Right lobe of liver (tissue), 6 donors: ENCODE measurements around the gene CLSTN2. TPM values are rescaled to one million over a fixed set of nuclear protein-coding genes. Genes with fewer than 3 reads are reported as not detected.

Experiments
- ATAC-seq, 4 donors: fragments of 200-7000 bp; cut with Tn5 transposase; one replicate each; pipeline ENCODE4 v1.9.1; 2020; ENCODE audit warnings: mild to moderate bottlenecking in 4 of 4, moderate library complexity in 4 of 4
- DNase-seq, 3 donors: peaks; one replicate each; pipeline ENCODE4 v3.0.0-alpha.2; 2020
- H3K27ac ChIP-seq, 3 donors: fragments of 200-600 bp; one replicate each; pipeline ENCODE4 v1.8.0; 2022
- H3K27me3 ChIP-seq, 2 donors: fragments of 200-600 bp; one replicate each; pipeline ENCODE4 v1.8.0; 2022
- H3K36me3 ChIP-seq, 4 donors: fragments of 200-600 bp; sonication (generic) in 1 of 4; one replicate each; pipeline versions ENCODE4 v1.5.1 to v1.8.0; 2017 to 2022; ENCODE audit warnings: control low read depth in 1 of 4
- H3K4me1 ChIP-seq, 4 donors: fragments of 200-600 bp; sonication (generic) in 1 of 4; one replicate each; pipeline versions ENCODE4 v1.5.1 to v1.8.0; 2017 to 2022; ENCODE audit warnings: control low read depth in 1 of 4
- H3K4me3 ChIP-seq, 3 donors: fragments of 200-600 bp; one replicate each; pipeline ENCODE4 v1.8.0; 2022
- H3K9me3 ChIP-seq, 4 donors: fragments of 200-600 bp; sonication (generic) in 1 of 4; one replicate each; pipeline versions ENCODE4 v1.5.1 to v1.8.0; 2017 to 2022; ENCODE audit warnings: control low read depth in 1 of 4
- CTCF ChIP-seq, 4 donors: fragments of 200-600 bp in 3 of 4; fragments of 450-650 bp in 1 of 4; IDR thresholded peaks; one replicate each; pipeline versions ENCODE4 v1.5.1 to v1.8.0; 2016 to 2022; ENCODE audit warnings: antibody characterized with exemption in 4 of 4, mild to moderate bottlenecking in 2 of 4
- POLR2A ChIP-seq: fragments of 450-650 bp; IDR thresholded peaks from one replicate; pipeline ENCODE4 v1.6.1; 2017; ENCODE audit warnings: antibody characterized with exemption, mild to moderate bottlenecking
- WGBS: methylation state at CpG from one replicate; pipeline ENCODE4 v1.1.6; 2018; ENCODE audit warnings: low coverage, low lambda C conversion rate; ENCODE audit not compliant: insufficient coverage; ENCODE audit errors: missing lambda C conversion rate; 5-methylcytosine and 5-hydroxymethylcytosine counted together
- intact Hi-C, 2 donors: fragments of 100-400 bp; cut with DNase I; formaldehyde crosslinking; loops; one replicate each; pipeline versions ENCODE4 v1.11.2 to v1.14.1; 2022
- total RNA-seq, 6 experiments: library from RNA; depleted of rRNA in 2 of 6; stranded (reverse); fragments of >200 nt in 2 of 6; fragmentation: NEBNext Ultra II Directional in 3 of 6; extraction: Animal tissue kit (Norgen Biotek cat#: 25700) in 3 of 6; gene quantifications; one replicate each; pipeline versions ENCODE4 v1.1.0 to v1.2.4, GENCODE V29; 2016 to 2023
- donor health status: DM: no; HTN: yes; CAD: no.
- donor health status: DM: no; HTN: no; CAD: no.
- donor health status: DM: no; HTN: no; CAD: no.
- donor health status: DM: no; HTN: yes; CAD: no.
- donor health status: DM: no; HTN: yes; CAD: no.

Gene CLSTN2
- total RNA-seq, 6 experiments from 2014 or later = 1.0 to 3.3 (median 2.0) TPM

GRCh38 chr3:140204271-140204984 is 269.4 kb downstream of the CLSTN2 start:
- no peaks in the 10 kb centered on the region for H3K27me3 ChIP-seq
- H3K27ac ChIP-seq = no peak overlapping the region
- WGBS = 16% methylated on average over 4 of the region's 5 CpGs
- DNase-seq = no peak
- TF ChIP-seq CTCF (IDR thresholded peaks at IDR 0.05) (no peak), POLR2A (no peak)
- H3K4me3 ChIP-seq = no peak overlapping the region
- intact Hi-C loops = no loop called here
- H3K36me3 ChIP-seq = no peaks in the 10 kb centered on the region
- no peak for ATAC-seq
- no peaks in the 10 kb centered on the region for H3K9me3 ChIP-seq
- H3K4me1 ChIP-seq = no peaks in the 10 kb centered on the region

GRCh38 chr3:140205598-140205997 is 270.6 kb downstream of the CLSTN2 start:
- Histone ChIP-seq H3K27ac (no peak overlapping the region), H3K36me3 (no peaks in the 10 kb centered on the region), H3K9me3 (no peaks in the 10 kb centered on the region), H3K27me3 (no peaks in the 10 kb centered on the region), H3K4me3 (no peak overlapping the region), H3K4me1 (no peaks in the 10 kb centered on the region)
- TF ChIP-seq POLR2A (no peak), CTCF (IDR thresholded peaks at IDR 0.05) (no peak)
- intact Hi-C loops = no loop called here
- WGBS = 48% methylated on average over 3 of the region's 4 CpGs
- ATAC-seq (no peak), DNase-seq (no peak)

- TF ChIP-seq CTCF (IDR thresholded peaks at IDR 0.05) (no peak), POLR2A (no peak)
- 18% methylated on average over 4 of the region's 4 CpGs for WGBS
- Histone ChIP-seq H3K9me3 (no peaks in the 10 kb centered on the region), H3K36me3 (no peaks in the 10 kb centered on the region), H3K27ac (no peak overlapping the region), H3K27me3 (no peaks in the 10 kb centered on the region), H3K4me3 (no peak overlapping the region), H3K4me1 (no peaks in the 10 kb centered on the region)
- ATAC-seq (peak in 1 of 4 donors; percentile 23), DNase-seq (no peak)
- intact Hi-C loops = no loop called here
Observed at GRCh38 chr3:140206196-140207040, 271.4 kb downstream of the CLSTN2 start.

GRCh38 chr3:140207541-140207940 is 272.6 kb downstream of the CLSTN2 start:
- ATAC-seq (no peak), DNase-seq (no peak)
- Histone ChIP-seq H3K27me3 (no peaks in the 10 kb centered on the region), H3K4me1 (no peaks in the 10 kb centered on the region), H3K4me3 (no peak overlapping the region), H3K36me3 (no peaks in the 10 kb centered on the region), H3K9me3 (no peaks in the 10 kb centered on the region), H3K27ac (no peak overlapping the region)
- WGBS = 57% methylated on average over 2 of the region's 2 CpGs
- TF ChIP-seq POLR2A (no peak), CTCF (IDR thresholded peaks at IDR 0.05) (no peak)
- intact Hi-C loops = no loop called here
